Muscle of leg (tissue), 11 donors: ENCODE measurements around the gene C17orf107. TPM values are rescaled to one million over a fixed set of nuclear protein-coding genes. Genes with fewer than 3 reads are reported as not detected.
"Not testable (repeated sequence)": the region's sequence is repeated elsewhere in the genome, so short reads cannot be mapped to it uniquely, and the experiment has no call there.

Source experiments
- DNase-seq: peaks from one replicate; pipeline ENCODE4 v3.0.0; 2013
- H3K27ac ChIP-seq: one replicate; pipeline ENCODE4 v1.5.1; 2013; ENCODE audit warnings: mild to moderate bottlenecking, low read length, control low read depth
- H3K27me3 ChIP-seq: one replicate; pipeline ENCODE4 v1.6.1; 2013; ENCODE audit warnings: low read length; ENCODE audit not compliant: control insufficient read depth, insufficient read depth
- H3K36me3 ChIP-seq: one replicate; pipeline ENCODE4 v1.6.1; 2013; ENCODE audit warnings: low read length; ENCODE audit not compliant: control insufficient read depth, insufficient read depth
- H3K4me1 ChIP-seq: one replicate; pipeline ENCODE4 v1.6.1; 2013; ENCODE audit warnings: low read length; ENCODE audit not compliant: control insufficient read depth, insufficient read depth
- H3K4me3 ChIP-seq: one replicate; pipeline ENCODE4 v1.5.1; 2013; ENCODE audit warnings: low read length, control low read depth
- H3K9me3 ChIP-seq: replicated peaks from 2 replicates; pipeline ENCODE4 v1.6.1; 2013; ENCODE audit warnings: low read depth, low read length; ENCODE audit not compliant: control insufficient read depth
- WGBS: methylation state at CpG from one replicate; pipeline ENCODE4 v1.1.5; 2013; ENCODE audit warnings: missing lambda C conversion rate; ENCODE audit not compliant: insufficient coverage; 5-methylcytosine and 5-hydroxymethylcytosine counted together
- polyA plus RNA-seq, 8 donors: library from polyadenylated mRNA; unstranded; fragments of 120-200 nt; gene quantifications; one replicate each; pipeline versions ENCODE4 v1.2.1 to v1.2.3, GENCODE V29; 2013; ENCODE audit warnings: inconsistent platforms in 1 of 8, low replicate concordance in 1 of 8; ENCODE audit not compliant: insufficient read length in 8 of 8, insufficient read depth in 1 of 8
- total RNA-seq: library from RNA; stranded (reverse); fragments of 120-200 nt; gene quantifications from one replicate; pipeline ENCODE4 v1.2.4, GENCODE V29; 2013

Gene C17orf107
- total and polyA plus RNA-seq, 9 donors: 0.80 to 3.1 (median 1.4) TPM

DNA sequence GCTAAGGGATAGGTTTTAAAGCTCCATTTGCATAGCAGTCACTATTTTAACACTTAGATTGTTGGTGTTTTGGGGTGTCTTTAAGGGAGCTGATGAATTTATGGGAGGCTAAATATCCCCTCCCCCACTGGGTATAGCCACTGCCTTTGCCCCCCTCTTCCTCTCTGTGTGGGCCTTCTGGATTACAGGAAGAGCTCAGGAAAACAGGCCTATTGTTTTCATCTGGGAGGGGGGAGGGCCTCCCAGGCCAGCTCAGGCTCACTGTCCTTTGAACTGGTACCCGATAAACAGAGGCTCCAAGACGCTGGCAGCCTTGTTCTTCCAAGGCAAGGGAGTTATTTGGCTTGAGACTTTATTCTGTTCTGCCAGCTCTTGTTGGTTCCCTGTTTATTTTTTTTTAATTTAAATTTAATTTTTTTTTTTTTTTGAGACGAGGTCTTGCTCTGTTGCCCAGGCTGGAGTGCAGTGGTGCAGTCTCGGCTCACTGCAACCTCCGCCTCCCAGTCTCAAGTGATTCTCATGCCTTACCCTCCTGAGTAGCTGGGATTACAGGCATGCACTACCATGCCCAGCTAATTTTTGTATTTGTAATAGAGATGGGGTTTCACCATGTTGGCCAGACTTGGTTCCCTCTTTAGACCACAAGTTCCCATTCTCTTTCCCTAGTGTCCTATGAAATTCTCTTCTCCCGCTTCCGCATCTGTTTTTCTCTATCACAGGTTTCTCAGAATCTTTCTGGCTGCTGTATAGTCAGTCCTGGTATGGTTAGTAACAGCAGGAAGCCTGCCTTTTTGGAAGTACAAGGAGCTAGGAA lies 41.1 kb upstream of the C17orf107 start:
- no peaks in the 10 kb centered on the region for H3K27me3 ChIP-seq
- no peak overlapping the region for H3K4me3 ChIP-seq
- peak; percentile 36 for DNase-seq
- peak overlapping the region; percentile 81 for H3K27ac ChIP-seq
- no peaks in the 10 kb centered on the region for H3K9me3 ChIP-seq
- no CpG with 5 or more reads among the region's 7 CpGs for WGBS
- H3K36me3 ChIP-seq: peaks cover 13% of the 10 kb centered on the region
- H3K4me1 ChIP-seq: peaks cover 30% of the 10 kb centered on the region

DNA sequence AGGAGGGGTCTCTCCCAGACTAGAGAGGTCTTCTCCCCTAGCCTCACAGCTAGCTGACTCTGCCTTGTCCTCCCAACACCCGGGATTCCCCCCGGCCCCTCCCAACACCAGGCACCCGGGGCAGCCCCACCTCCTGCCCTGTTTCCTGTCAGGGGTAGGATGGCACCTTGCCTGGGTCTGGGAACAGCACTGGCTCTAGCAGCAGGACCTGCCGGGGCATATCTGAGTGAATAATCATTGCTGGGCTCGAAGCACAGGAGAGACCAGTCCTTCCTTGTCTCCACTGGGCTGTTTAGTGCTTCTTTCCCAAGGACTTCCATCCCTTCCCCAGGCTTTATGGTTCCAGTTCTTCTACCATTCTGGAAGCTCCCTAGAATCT lies 40.5 kb upstream of the C17orf107 start:
- H3K27ac ChIP-seq: peak overlapping the region; percentile 81
- H3K4me1 ChIP-seq: peaks cover 30% of the 10 kb centered on the region

GRCh38 chr17:4859816-4860625 lies 39.3 kb upstream of the C17orf107 start:
- H3K4me1 ChIP-seq: peaks cover 30% of the 10 kb centered on the region

More for the DNA sequence above, 40.5 kb upstream of the C17orf107 start:
- DNase-seq: no peak
- Histone ChIP-seq H3K36me3 (peaks cover 13% of the 10 kb centered on the region), H3K9me3 (no peaks in the 10 kb centered on the region), H3K4me3 (no peak overlapping the region), H3K27me3 (no peaks in the 10 kb centered on the region)
- WGBS: 20% methylated on average over 4 of the region's 5 CpGs

GRCh38 chr17:4860651-4861050 lies 38.7 kb upstream of the C17orf107 start:
- Histone ChIP-seq H3K27ac (peak overlapping the region; percentile 51), H3K4me3 (no peak overlapping the region), H3K36me3 (peaks cover 13% of the 10 kb centered on the region), H3K9me3 (no peaks in the 10 kb centered on the region), H3K27me3 (no peaks in the 10 kb centered on the region), H3K4me1 (peaks cover 30% of the 10 kb centered on the region)
- no peak for DNase-seq
- 84% methylated on average over 7 of the region's 9 CpGs for WGBS

More at GRCh38 chr17:4859816-4860625, 39.3 kb upstream of the C17orf107 start:
- WGBS: 58% methylated on average over 22 of the region's 32 CpGs
- H3K36me3 ChIP-seq: peaks cover 13% of the 10 kb centered on the region
- DNase-seq: peak; percentile 80
- no peaks in the 10 kb centered on the region for H3K9me3 ChIP-seq
- H3K27ac ChIP-seq: peak overlapping the region; percentile 51
- peak overlapping the region; percentile 3 for H3K4me3 ChIP-seq
- no peaks in the 10 kb centered on the region for H3K27me3 ChIP-seq

GRCh38 chr17:4861052-4861451 lies 38.3 kb upstream of the C17orf107 start:
- WGBS: 92% methylated on average over 16 of the region's 16 CpGs
- H3K4me1 ChIP-seq: peaks cover 28% of the 10 kb centered on the region
- no peaks in the 10 kb centered on the region for H3K27me3 ChIP-seq
- peak overlapping the region; percentile 51 for H3K27ac ChIP-seq
- DNase-seq: no peak
- H3K4me3 ChIP-seq: no peak overlapping the region
- H3K36me3 ChIP-seq: peaks cover 13% of the 10 kb centered on the region
- H3K9me3 ChIP-seq: no peaks in the 10 kb centered on the region

DNA sequence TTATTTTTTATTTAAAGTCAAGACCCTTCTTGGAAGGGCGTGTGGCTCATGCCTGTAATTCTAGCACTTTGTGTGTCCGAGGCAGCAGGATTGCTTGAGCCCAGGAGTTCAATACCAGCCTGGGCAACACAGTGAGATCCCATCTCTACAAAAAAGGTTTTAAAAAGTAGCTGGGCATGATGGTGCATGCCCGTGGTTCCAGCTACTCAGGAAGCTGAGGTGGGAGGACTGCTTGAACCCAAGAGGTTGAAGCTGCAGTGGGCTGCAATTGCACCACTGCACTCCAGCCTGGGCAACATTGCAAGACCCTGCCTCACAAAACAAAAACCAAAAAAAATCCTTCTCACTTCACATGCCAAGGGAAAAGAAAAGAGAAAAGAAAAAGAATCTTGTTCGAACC lies 36.6 kb upstream of the C17orf107 start:
- H3K27ac ChIP-seq: no peak overlapping the region
- H3K27me3 ChIP-seq: no peaks in the 10 kb centered on the region
- no peaks in the 10 kb centered on the region for H3K9me3 ChIP-seq
- 100% methylated on average over 2 of the region's 4 CpGs for WGBS
- no peak for DNase-seq
- peaks cover 20% of the 10 kb centered on the region for H3K4me1 ChIP-seq
- peaks cover 13% of the 10 kb centered on the region for H3K36me3 ChIP-seq
- H3K4me3 ChIP-seq: no peak overlapping the region

DNA sequence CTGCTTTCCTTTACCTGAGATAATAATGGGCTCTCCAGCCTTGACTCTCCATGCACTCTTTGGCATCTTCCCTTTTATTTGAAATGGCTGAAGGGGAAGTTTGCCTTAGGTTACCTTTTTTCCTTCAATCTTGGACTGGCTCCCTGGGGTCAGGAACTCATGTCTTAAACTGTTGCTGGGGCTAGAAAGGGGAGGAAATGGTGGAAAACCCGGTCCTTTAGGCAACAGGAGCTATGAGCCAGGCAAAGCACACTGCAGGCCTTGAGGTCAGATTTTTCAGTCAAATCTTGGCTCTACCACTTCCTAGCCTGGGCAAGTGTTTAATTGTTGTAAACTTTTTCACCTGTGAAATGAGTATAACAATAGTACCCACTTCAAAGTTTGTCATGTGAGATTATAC lies 36.0 kb upstream of the C17orf107 start:
- Histone ChIP-seq H3K27me3 (no peaks in the 10 kb centered on the region), H3K9me3 (no peaks in the 10 kb centered on the region), H3K36me3 (peaks cover 13% of the 10 kb centered on the region), H3K4me3 (no peak overlapping the region), H3K27ac (no peak overlapping the region), H3K4me1 (peaks cover 15% of the 10 kb centered on the region)
- WGBS: 83% methylated on average over 1 of the region's 1 CpG
- DNase-seq: no peak

GRCh38 chr17:4867535-4867934 lies 31.8 kb upstream of the C17orf107 start:
- H3K9me3 ChIP-seq, H3K27ac ChIP-seq, H3K4me3 ChIP-seq, H3K4me1 ChIP-seq, H3K27me3 ChIP-seq, DNase-seq, H3K36me3 ChIP-seq: not testable (repeated sequence)
- WGBS: no CpG with 5 or more reads among the region's 5 CpGs

GRCh38 chr17:4869058-4869998 lies 30.0 kb upstream of the C17orf107 start:
- WGBS: 98% methylated on average over 11 of the region's 22 CpGs
- H3K27me3 ChIP-seq, H3K4me1 ChIP-seq, DNase-seq, H3K4me3 ChIP-seq, H3K27ac ChIP-seq, H3K9me3 ChIP-seq, H3K36me3 ChIP-seq: not testable (repeated sequence)
